H1 (cell line): Measurements from ENCODE around the gene HSH2D. TPM values are rescaled to one million over a fixed set of nuclear protein-coding genes. Genes with fewer than 3 reads are reported as not detected.

Experiments
- CTCF ChIA-PET: fragments of 300-600 bp; sonication (Branson Sonifier 250); formaldehyde crosslinking; loops from one replicate; lab custom pipeline; 2021; ENCODE audit not compliant: partially characterized antibody; lab: Charles Lee
- POLR2A ChIA-PET: fragments of 300-600 bp; sonication (Branson Sonifier 250); formaldehyde crosslinking; loops from one replicate; lab custom pipeline; 2021; ENCODE audit warnings: inconsistent platforms; ENCODE audit not compliant: partially characterized antibody; lab: Charles Lee
- DNase-seq, 2 experiments: peaks; one replicate each; pipeline versions ENCODE4 v3.0.0 to v3.0.0-alpha.2; 2010 to 2022; ENCODE audit warnings: low spot score in 2 of 2, low read depth in 1 of 2, mixed read lengths in 1 of 2
- FAIRE-seq: peaks from 2 replicates; lab custom pipeline; 2011; peaks lifted over from hg19 to GRCh38; lab: Jason Lieb, UNC
- H2AFZ ChIP-seq: 2 replicates; pipeline ENCODE4 v1.8.1; 2012; ENCODE audit warnings: low read length, inconsistent platforms
- H2AK5ac ChIP-seq: 2 replicates; pipeline ENCODE4 v1.6.1; 2013; ENCODE audit warnings: low read depth, low read length
- H2BK120ac ChIP-seq: replicated peaks from 2 replicates; pipeline ENCODE3; 2013; ENCODE audit warnings: low read depth, low read length, inconsistent platforms
- H2BK12ac ChIP-seq: 2 replicates; pipeline ENCODE4 v1.6.1; 2013; ENCODE audit warnings: low read depth, low read length
- H2BK15ac ChIP-seq: 2 replicates; pipeline ENCODE4 v1.6.1; 2013; ENCODE audit warnings: low read length
- H2BK20ac ChIP-seq: 2 replicates; pipeline ENCODE4 v1.6.1; 2013; ENCODE audit warnings: low read length
- H2BK5ac ChIP-seq: 2 replicates; pipeline ENCODE4 v1.6.1; 2013; ENCODE audit warnings: low read depth, low read length
- H3K14ac ChIP-seq: 2 replicates; pipeline ENCODE4 v1.6.1; 2013; ENCODE audit warnings: inconsistent platforms; ENCODE audit not compliant: insufficient read length
- H3K18ac ChIP-seq: 2 replicates; pipeline ENCODE4 v1.6.1; 2013; ENCODE audit warnings: low read length; ENCODE audit errors: extremely low read depth
- H3K23ac ChIP-seq: 2 replicates; pipeline ENCODE4 v1.6.1; 2013; ENCODE audit warnings: inconsistent platforms; ENCODE audit not compliant: insufficient read length
- H3K23me2 ChIP-seq: 2 replicates; pipeline ENCODE4 v1.6.1; 2013; ENCODE audit warnings: low read depth, low read length
- H3K27ac ChIP-seq: 2 replicates; pipeline ENCODE4 v1.6.1; 2011; ENCODE audit warnings: low read depth, low read length, inconsistent platforms
- H3K27me3 ChIP-seq, 4 experiments: replicated peaks in 1 of 4; 1 replicate in 1 of 4; 2 replicates in 3 of 4; pipeline versions ENCODE4 v1.6.1 to v1.8.1; 2011 to 2013; ENCODE audit warnings: low read length in 3 of 4, mild to moderate bottlenecking in 3 of 4, inconsistent platforms in 2 of 4, mixed read lengths in 2 of 4, moderate library complexity in 1 of 4; ENCODE audit not compliant: control insufficient read depth in 3 of 4, insufficient read depth in 3 of 4; ENCODE audit errors: extremely low read depth in 1 of 4
- H3K36me3 ChIP-seq, 4 experiments: 2 replicates each; pipeline versions ENCODE4 v1.6.1 to v1.8.1; 2011 to 2013; ENCODE audit warnings: mild to moderate bottlenecking in 4 of 4, low read length in 3 of 4, moderate library complexity in 2 of 4, control low read depth in 1 of 4, inconsistent platforms in 1 of 4; ENCODE audit not compliant: insufficient read depth in 4 of 4, control insufficient read depth in 2 of 4
- H3K4ac ChIP-seq: replicated peaks from 2 replicates; pipeline ENCODE3; 2013; ENCODE audit warnings: low read length, low read depth, mixed read lengths, inconsistent platforms; ENCODE audit not compliant: insufficient read length
- H3K4me1 ChIP-seq, 4 experiments: replicated peaks in 1 of 4; 1 replicate in 1 of 4; 2 replicates in 3 of 4; pipeline versions ENCODE4 v1.6.1 to v1.8.1; 2011 to 2013; ENCODE audit warnings: low read length in 3 of 4, inconsistent platforms in 2 of 4, mixed read lengths in 1 of 4; ENCODE audit not compliant: insufficient read depth in 4 of 4, control insufficient read depth in 3 of 4
- H3K4me2 ChIP-seq, 2 experiments: 2 replicates each; pipeline versions ENCODE4 v1.6.1 to v1.8.1; 2011 to 2013; ENCODE audit warnings: low read depth in 2 of 2, low read length in 2 of 2, control low read depth in 1 of 2, inconsistent platforms in 1 of 2, mild to moderate bottlenecking in 1 of 2; ENCODE audit not compliant: insufficient read depth in 1 of 2
- H3K4me3 ChIP-seq, 4 experiments: fragments of 200-600, 300-600 bp in 1 of 4; sonication (generic), shearing (Covaris generic), sonication (Bioruptor Twin) in 1 of 4; 2 replicates each; pipeline versions ENCODE4 v1.5.1 to v1.8.1; 2011 to 2016; ENCODE audit warnings: low read length in 4 of 4, low read depth in 3 of 4, control low read depth in 2 of 4, inconsistent platforms in 2 of 4, mild to moderate bottlenecking in 2 of 4, mixed read lengths in 1 of 4, moderate library complexity in 1 of 4; ENCODE audit not compliant: insufficient read depth in 2 of 4; ENCODE audit errors: extremely low read depth in 1 of 4
- H3K56ac ChIP-seq: replicated peaks from 2 replicates; pipeline ENCODE3; 2013; ENCODE audit warnings: low read depth, mild to moderate bottlenecking, mixed read lengths, low read length, inconsistent platforms; ENCODE audit not compliant: insufficient read length
- H3K79me1 ChIP-seq: 2 replicates; pipeline ENCODE4 v1.6.1; 2013; ENCODE audit warnings: low read depth, low read length, control low read depth
- H3K79me2 ChIP-seq, 2 experiments: 2 replicates each; pipeline versions ENCODE4 v1.6.1 to v1.8.1; 2012 to 2013; ENCODE audit warnings: low read length in 2 of 2, mild to moderate bottlenecking in 2 of 2, inconsistent platforms in 1 of 2; ENCODE audit not compliant: insufficient read depth in 2 of 2, control insufficient read depth in 1 of 2
- H3K9ac ChIP-seq, 4 experiments: replicated peaks in 1 of 4; 1 replicate in 1 of 4; 2 replicates in 3 of 4; pipeline versions ENCODE4 v1.6.1 to v1.8.1; 2011 to 2013; ENCODE audit warnings: low read depth in 3 of 4, low read length in 3 of 4, control low read depth in 2 of 4, mild to moderate bottlenecking in 2 of 4, moderate library complexity in 2 of 4, inconsistent platforms in 1 of 4; ENCODE audit errors: extremely low read depth in 1 of 4
- H3K9me3 ChIP-seq, 2 experiments: 2 replicates each; pipeline versions ENCODE4 v1.6.1 to v1.8.1; 2012 to 2013; ENCODE audit warnings: mild to moderate bottlenecking in 2 of 2, moderate library complexity in 2 of 2, control low read depth in 1 of 2, inconsistent platforms in 1 of 2, low read depth in 1 of 2, low read length in 1 of 2, mixed read lengths in 1 of 2; ENCODE audit not compliant: insufficient read depth in 2 of 2
- H4K20me1 ChIP-seq, 2 experiments: replicated peaks in 1 of 2; 2 replicates each; pipeline versions ENCODE3 to v1.8.1; 2011 to 2013; ENCODE audit warnings: inconsistent platforms in 2 of 2, low read length in 2 of 2, mild to moderate bottlenecking in 1 of 2; ENCODE audit not compliant: insufficient read depth in 2 of 2, control insufficient read depth in 1 of 2
- H4K5ac ChIP-seq: 2 replicates; pipeline ENCODE4 v1.6.1; 2013; ENCODE audit warnings: low read length, low read depth, mixed read lengths, inconsistent platforms; ENCODE audit not compliant: insufficient read length
- H4K8ac ChIP-seq: 2 replicates; pipeline ENCODE4 v1.8.0; 2013; ENCODE audit warnings: mild to moderate bottlenecking, moderate library complexity, low read length, inconsistent platforms; ENCODE audit not compliant: insufficient read depth; ENCODE audit errors: extremely low read depth
- H4K91ac ChIP-seq: replicated peaks from 2 replicates; pipeline ENCODE3; 2013; ENCODE audit warnings: low read length, mixed read lengths, inconsistent platforms; ENCODE audit not compliant: insufficient read length
- BRCA1 ChIP-seq: IDR thresholded peaks from 2 replicates; pipeline ENCODE4 v1.6.1; 2012; ENCODE audit warnings: low read depth, low read length, improper control_type of control experiment
- CBX8 ChIP-seq: fragments of 300-800, 300-1000 bp; sonication (generic); IDR thresholded peaks from 2 replicates; pipeline ENCODE4 v1.7.1; 2016; ENCODE audit warnings: low read depth, low read length, borderline replicate concordance
- CHD1 ChIP-seq: IDR thresholded peaks from 2 replicates; pipeline ENCODE4 v1.6.1; 2012; ENCODE audit warnings: low read depth, low read length, improper control_type of control experiment
- CREB1 ChIP-seq: IDR thresholded peaks from 2 replicates; pipeline ENCODE4 v1.6.1; 2012; ENCODE audit warnings: inconsistent platforms
- CTBP2 ChIP-seq: IDR thresholded peaks from 2 replicates; pipeline ENCODE4 v1.7.0; 2011; ENCODE audit warnings: borderline replicate concordance, mild to moderate bottlenecking, moderate library complexity, mixed read lengths, low read length; ENCODE audit not compliant: insufficient read depth, insufficient read length
- EP300 ChIP-seq, 2 experiments: IDR thresholded peaks; 1 replicate in 1 of 2; 2 replicates in 1 of 2; pipeline ENCODE4 v1.6.1; 2011 to 2012; ENCODE audit warnings: low read depth in 2 of 2, low read length in 2 of 2, mild to moderate bottlenecking in 2 of 2, borderline replicate concordance in 1 of 2, inconsistent platforms in 1 of 2, moderate library complexity in 1 of 2
- HDAC6 ChIP-seq: IDR thresholded peaks from one replicate; pipeline ENCODE4 v1.7.1; 2012; ENCODE audit warnings: low read depth, mild to moderate bottlenecking, inconsistent platforms, low read length, moderate library complexity
- MAX ChIP-seq: IDR thresholded peaks from 2 replicates; pipeline ENCODE4 v1.6.1; 2012; ENCODE audit warnings: inconsistent platforms
- PHF8 ChIP-seq: fragments of 200-600 bp; sonication (generic); conservative IDR thresholded peaks from 2 replicates; pipeline ENCODE4 v1.7.1; 2012; ENCODE audit warnings: low read depth, mild to moderate bottlenecking, inconsistent platforms, low read length, moderate library complexity
- RFX5 ChIP-seq: IDR thresholded peaks from 2 replicates; pipeline ENCODE4 v1.6.1; 2011; ENCODE audit warnings: low read depth, low read length, improper control_type of control experiment, borderline replicate concordance
- RNF2 ChIP-seq: fragments of 200-900, 300-1000 bp; sonication (generic); IDR thresholded peaks from 2 replicates; pipeline ENCODE4 v1.7.1; 2016; ENCODE audit warnings: borderline replicate concordance, low read depth, mild to moderate bottlenecking, antibody characterized with exemption, low read length; ENCODE audit not compliant: poor library complexity, severe bottlenecking; ENCODE audit errors: missing control alignments
- SIRT6 ChIP-seq: IDR thresholded peaks from one replicate; pipeline ENCODE4 v1.7.1; 2012; ENCODE audit warnings: low read length, inconsistent platforms
- TCF12 ChIP-seq: IDR thresholded peaks from 2 replicates; pipeline ENCODE4 v1.6.1; 2011; ENCODE audit warnings: low read depth, mild to moderate bottlenecking, low read length
- YY1 ChIP-seq: IDR thresholded peaks from 2 replicates; pipeline ENCODE4 v1.6.1; 2011; ENCODE audit warnings: low read depth, mild to moderate bottlenecking, low read length
- WGBS, 2 experiments: shearing (Covaris generic) in 1 of 2; methylation state at CpG; one replicate each; pipeline versions ENCODE4 v1.1.6 to v1.1.7; 2013 to 2015; ENCODE audit warnings: low lambda C conversion rate in 2 of 2, mixed read lengths in 2 of 2, inconsistent platforms in 1 of 2, low coverage in 1 of 2, missing lambda C conversion rate in 1 of 2; ENCODE audit not compliant: insufficient replicate concordance in 2 of 2, insufficient coverage in 1 of 2, insufficient read length in 1 of 2; ENCODE audit errors: extremely low coverage in 1 of 2, missing lambda C conversion rate in 1 of 2; 5-methylcytosine and 5-hydroxymethylcytosine counted together
- polyA plus RNA-seq, 7 experiments: library from polyadenylated mRNA; depleted of rRNA in 3 of 7; stranded (reverse) in 5 of 7; unstranded in 2 of 7; fragments of >200 nt in 5 of 7; fragments of 200-250 nt in 2 of 7; gene quantifications; 1 replicate in 5 of 7; 2 replicates in 1 of 7; 4 replicates in 1 of 7; pipeline versions ENCODE4 v1.2.1 to v1.2.3, GENCODE V29; 2011 to 2013; ENCODE audit warnings: missing spikeins in 2 of 7, mixed read lengths in 2 of 7
- total RNA-seq: library from RNA; stranded (reverse); fragmentation: NEBNext Ultra II Directional; extraction: Animal tissue kit (Norgen Biotek cat#: 25700); gene quantifications from 2 replicates; pipeline ENCODE4 v1.2.1, GENCODE V29; 2021

The HSH2D gene
- total and polyA plus RNA-seq, 2 of the 8 experiments (the other 6 are each of a cell fraction or from before 2014, with no cell fraction given), result 0.67 to 1.6 TPM

DNA sequence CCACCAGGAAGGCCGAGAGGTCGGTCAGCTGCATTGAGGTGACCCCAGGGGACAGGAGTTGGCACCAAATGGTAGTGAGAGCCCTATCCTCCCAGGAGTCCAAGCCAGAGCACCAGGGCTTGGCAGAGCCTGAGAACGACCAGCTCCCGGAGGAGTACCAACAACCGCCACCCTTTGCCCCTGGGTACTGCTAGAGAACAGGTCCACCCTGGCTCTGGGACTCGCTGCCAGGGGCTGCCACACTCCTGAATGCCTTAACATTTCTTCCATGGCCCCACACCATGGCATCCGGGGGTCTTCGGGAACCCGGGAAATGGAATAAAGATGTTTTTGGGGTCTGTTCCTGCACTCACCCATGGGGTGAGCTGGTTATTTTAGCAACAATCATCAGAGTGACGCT lies 14.1 kb downstream of the HSH2D start:
- no peak overlapping the region for H3K14ac ChIP-seq
- no peaks in the 10 kb centered on the region for H4K20me1 ChIP-seq
- no peak overlapping the region for H4K91ac ChIP-seq
- no peak overlapping the region for H4K8ac ChIP-seq
- no peaks in the 10 kb centered on the region for H3K4me1 ChIP-seq
- H3K36me3 ChIP-seq, result no peaks in the 10 kb centered on the region
- no peak overlapping the region for H2BK12ac ChIP-seq
- H3K27me3 ChIP-seq, result no peaks in the 10 kb centered on the region
- H3K4ac ChIP-seq, result no peak overlapping the region
- H3K23me2 ChIP-seq, result no peaks in the 10 kb centered on the region
- no peak overlapping the region for H3K18ac ChIP-seq
- no peaks in the 10 kb centered on the region for H3K79me1 ChIP-seq
- H2AK5ac ChIP-seq, result no peak overlapping the region
- DNase-seq, result no peak
- no peak for FAIRE-seq
- H3K4me3 ChIP-seq, result no peak overlapping the region
- no peak overlapping the region for H3K4me2 ChIP-seq
- ChIA-PET POLR2A (interaction anchor here (0.9 to 1.7 kb wide), 5 partner anchors 9 to 98 kb away, joined by 3 to 6 read pairs (median 3); no protein-coding TSS in a partner anchor), CTCF (interaction anchor here (0.6 to 1.2 kb wide), 5 partner anchors 9 to 336 kb away, joined by 3 to 4 read pairs (median 3); no protein-coding TSS in a partner anchor)
- H3K27ac ChIP-seq, result no peak overlapping the region
- H3K23ac ChIP-seq, result no peak overlapping the region
- H2BK15ac ChIP-seq, result no peak overlapping the region
- H3K9me3 ChIP-seq, result no peaks in the 10 kb centered on the region
- H3K79me2 ChIP-seq, result no peaks in the 10 kb centered on the region
- no peak overlapping the region for H2BK120ac ChIP-seq
- 88% methylated on average over 9 of the region's 10 CpGs; no CpG with 5 or more reads in 1 of the 2 experiments for WGBS, 2 experiments
- no peak overlapping the region for H2BK20ac ChIP-seq
- no peak overlapping the region for H2BK5ac ChIP-seq
- H3K9ac ChIP-seq, result no peak overlapping the region
- H2AFZ ChIP-seq, result no peak overlapping the region
- H3K56ac ChIP-seq, result no peak overlapping the region
- H4K5ac ChIP-seq, result no peak overlapping the region
- TF ChIP-seq EP300 (IDR thresholded peaks at IDR 0.05; ENCODE audit: borderline replicate concordance in 1 of 2, low read depth in 2 of 2, low read length in 2 of 2), result no peak
- TF ChIP-seq CREB1, result no peak
- no peak for TF ChIP-seq RFX5
- TF ChIP-seq RNF2, result no peak
- no peak for TF ChIP-seq TCF12
- TF ChIP-seq BRCA1, result no peak
- TF ChIP-seq YY1, result no peak
- TF ChIP-seq MAX, result no peak
- no peak for TF ChIP-seq PHF8
- no peak for TF ChIP-seq CBX8
- no peak for TF ChIP-seq HDAC6
- no peak for TF ChIP-seq SIRT6
- TF ChIP-seq CHD1, result no peak
- TF ChIP-seq CTBP2, result no peak
